PC-9 (cell line): ENCODE data around the gene RFX4. TPM values are rescaled to one million over a fixed set of nuclear protein-coding genes. Genes with fewer than 3 reads are reported as not detected.

Source experiments
- BruUV-seq: library from RNA; stranded (reverse); fragments of 400-500 nt; replicated peaks from 2 replicates; lab custom pipeline; 2021; lab: Mats Ljungman, UMichigan
- CTCF ChIA-PET: fragments of 300-600 bp; sonication (Branson Sonifier 250); formaldehyde crosslinking; loops from one replicate; lab custom pipeline; 2022; ENCODE audit warnings: antibody characterized with exemption; lab: Charles Lee
- POLR2A ChIA-PET: fragments of 300-600 bp; sonication (Branson Sonifier 250); formaldehyde crosslinking; loops from one replicate; lab custom pipeline; 2022; ENCODE audit warnings: antibody characterized with exemption; ENCODE audit not compliant: unreplicated experiment; lab: Charles Lee
- DNase-seq, 2 experiments: peaks; one replicate each; pipeline versions ENCODE4 v3.0.0 to v3.0.0-alpha.2; 2015 to 2022; ENCODE audit warnings: mixed read lengths in 1 of 2
- H2AFZ ChIP-seq: fragments of 200-600 bp; sonication (generic); 2 replicates; pipeline ENCODE4 v1.8.1; 2017; ENCODE audit warnings: antibody characterized with exemption
- H3F3A ChIP-seq: fragments of 200-600 bp; sonication (generic); 2 replicates; pipeline ENCODE4 v1.8.1; 2017; ENCODE audit warnings: antibody characterized with exemption, mild to moderate bottlenecking, low read depth; ENCODE audit not compliant: insufficient read depth
- H3K27ac ChIP-seq: fragments of 200-600 bp; sonication (generic); 2 replicates; pipeline ENCODE4 v1.6.1; 2016; ENCODE audit warnings: mixed run types
- H3K27me3 ChIP-seq: fragments of 200-600 bp; sonication (generic); 2 replicates; pipeline ENCODE4 v1.6.1; 2016; ENCODE audit warnings: low read depth, mixed run types; ENCODE audit not compliant: insufficient read depth
- H3K36me3 ChIP-seq: fragments of 200-600 bp; sonication (generic); 2 replicates; pipeline ENCODE4 v1.6.1; 2016; ENCODE audit warnings: low read depth, mixed run types
- H3K4me1 ChIP-seq: fragments of 200-600 bp; sonication (generic); replicated peaks from 2 replicates; pipeline ENCODE4 v1.6.1; 2016; ENCODE audit warnings: mixed run types; ENCODE audit not compliant: insufficient read depth
- H3K4me2 ChIP-seq: fragments of 200-600 bp; sonication (generic); 2 replicates; pipeline ENCODE4 v1.6.1; 2017; ENCODE audit warnings: mixed run types
- H3K4me3 ChIP-seq: fragments of 200-600 bp; sonication (generic); 2 replicates; pipeline ENCODE4 v1.6.1; 2016; ENCODE audit warnings: mixed run types
- H3K79me2 ChIP-seq: fragments of 200-600 bp; sonication (generic); 2 replicates; pipeline ENCODE4 v1.6.1; 2017; ENCODE audit warnings: low read depth, mixed run types
- H3K9me2 ChIP-seq: fragments of 200-600 bp; sonication (generic); 2 replicates; pipeline ENCODE4 v1.8.1; 2017; ENCODE audit warnings: mild to moderate bottlenecking; ENCODE audit not compliant: insufficient read depth
- H3K9me3 ChIP-seq: fragments of 200-600 bp; sonication (generic); 2 replicates; pipeline ENCODE4 v1.8.1; 2016; ENCODE audit warnings: low read depth; ENCODE audit not compliant: insufficient read depth
- H4K20me1 ChIP-seq: fragments of 200-600 bp; sonication (generic); 2 replicates; pipeline ENCODE4 v1.8.1; 2017; ENCODE audit not compliant: insufficient read depth
- EZH2 ChIP-seq: fragments of 200-600 bp; sonication (generic); IDR thresholded peaks from 2 replicates; pipeline ENCODE4 v1.8.0; 2017; ENCODE audit warnings: antibody characterized with exemption, low read depth
- intact Hi-C: fragments of 100-400 bp; cut with micrococcal nuclease; formaldehyde crosslinking; loops from one replicate; pipeline ENCODE4 v1.10.0; 2022; ENCODE audit not compliant: unreplicated experiment
- total RNA-seq: library from RNA; stranded (reverse); gene quantifications from 2 replicates; pipeline ENCODE4 v1.2.3, GENCODE V29; 2021
- TF ChIP-seq, protein P1 (sequence below): fragments of 200-600 bp; sonication (generic); conservative IDR thresholded peaks from 2 replicates; pipeline ENCODE4 v1.6.1; 2017; ENCODE audit warnings: mixed run types, antibody characterized with exemption, mild to moderate bottlenecking, moderate library complexity

Gene RFX4
- total RNA-seq, 1 experiment from 2014 or later: not detected

DNA sequence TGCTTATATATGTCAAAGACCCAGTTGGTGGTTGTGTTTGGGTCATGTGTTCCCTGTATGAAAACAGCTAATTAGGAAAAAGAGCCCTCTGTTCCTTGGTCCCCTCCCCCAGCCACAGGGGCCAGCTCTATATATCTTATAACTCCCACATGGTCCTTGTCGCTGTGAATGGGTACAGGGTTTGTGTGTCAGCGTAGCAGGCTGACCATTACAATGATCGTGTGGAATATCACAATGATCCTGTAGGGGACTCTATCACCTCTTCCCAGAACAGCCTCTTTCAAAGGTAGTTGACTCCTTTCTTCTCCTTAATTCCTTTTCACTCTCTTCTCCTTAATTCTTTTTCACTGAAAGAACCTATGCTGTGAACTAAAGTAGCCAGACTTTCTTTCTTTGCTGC is 140.0 kb downstream of the RFX4 start:
- Histone ChIP-seq H3K36me3 (no peaks in the 10 kb centered on the region), H3K27me3 (peaks cover 4% of the 10 kb centered on the region; the same call in 1 of the 2 replicates), H3K27ac (no peak overlapping the region), H3K9me3 (no peaks in the 10 kb centered on the region; the same call in 1 of the 2 replicates), H3K9me2 (0 out of 2 replicates have a peak, but pooled peaks cover 3% of the 10 kb centered on the region), H3K4me3 (no peak overlapping the region), H2AFZ (no peak overlapping the region), H3K79me2 (no peaks in the 10 kb centered on the region), H3K4me1 (no peaks in the 10 kb centered on the region), H4K20me1 (no peaks in the 10 kb centered on the region), H3K4me2 (no peak overlapping the region), H3F3A (no peaks in the 10 kb centered on the region)
- ChIA-PET CTCF (no interaction called here), POLR2A (no interaction called here)
- DNase-seq: no peak
- TF ChIP-seq, protein P1, sequence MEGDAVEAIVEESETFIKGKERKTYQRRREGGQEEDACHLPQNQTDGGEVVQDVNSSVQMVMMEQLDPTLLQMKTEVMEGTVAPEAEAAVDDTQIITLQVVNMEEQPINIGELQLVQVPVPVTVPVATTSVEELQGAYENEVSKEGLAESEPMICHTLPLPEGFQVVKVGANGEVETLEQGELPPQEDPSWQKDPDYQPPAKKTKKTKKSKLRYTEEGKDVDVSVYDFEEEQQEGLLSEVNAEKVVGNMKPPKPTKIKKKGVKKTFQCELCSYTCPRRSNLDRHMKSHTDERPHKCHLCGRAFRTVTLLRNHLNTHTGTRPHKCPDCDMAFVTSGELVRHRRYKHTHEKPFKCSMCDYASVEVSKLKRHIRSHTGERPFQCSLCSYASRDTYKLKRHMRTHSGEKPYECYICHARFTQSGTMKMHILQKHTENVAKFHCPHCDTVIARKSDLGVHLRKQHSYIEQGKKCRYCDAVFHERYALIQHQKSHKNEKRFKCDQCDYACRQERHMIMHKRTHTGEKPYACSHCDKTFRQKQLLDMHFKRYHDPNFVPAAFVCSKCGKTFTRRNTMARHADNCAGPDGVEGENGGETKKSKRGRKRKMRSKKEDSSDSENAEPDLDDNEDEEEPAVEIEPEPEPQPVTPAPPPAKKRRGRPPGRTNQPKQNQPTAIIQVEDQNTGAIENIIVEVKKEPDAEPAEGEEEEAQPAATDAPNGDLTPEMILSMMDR: no peak
- no peak for TF ChIP-seq EZH2
- intact Hi-C loops: no loop called here
- BruUV-seq: no TSS peak

DNA sequence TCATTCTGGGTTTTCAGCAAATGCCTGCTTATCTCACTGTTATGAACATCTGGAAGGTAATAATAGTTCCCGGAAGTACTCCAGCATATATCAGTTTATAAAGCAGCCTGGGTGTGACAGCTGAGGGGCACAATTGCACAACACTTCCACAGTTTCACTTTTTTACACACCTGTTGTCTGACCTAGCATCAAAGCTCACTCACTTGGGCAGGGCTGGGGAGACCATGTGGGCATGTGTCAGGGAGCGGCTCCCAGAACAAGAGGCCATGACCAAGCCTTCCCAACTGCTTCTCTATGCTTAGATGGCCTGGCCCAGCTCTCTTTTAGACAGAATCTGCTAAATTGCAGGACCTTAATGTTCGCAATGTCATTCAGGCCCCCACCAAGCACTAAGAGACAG is 140.6 kb downstream of the RFX4 start:
- no peak overlapping the region for H3K4me3 ChIP-seq
- no peak overlapping the region for H3K4me2 ChIP-seq
- DNase-seq: no peak
- no peaks in the 10 kb centered on the region for H3K36me3 ChIP-seq
- no peaks in the 10 kb centered on the region; the same call in 1 of the 2 replicates for H3K9me3 ChIP-seq
- no peak for TF ChIP-seq EZH2
- TF ChIP-seq, protein P1: no peak
- intact Hi-C loops: no loop called here
- H4K20me1 ChIP-seq: no peaks in the 10 kb centered on the region
- POLR2A ChIA-PET: no interaction called here
- H3K27ac ChIP-seq: no peak overlapping the region
- no peaks in the 10 kb centered on the region for H3F3A ChIP-seq
- H3K4me1 ChIP-seq: no peaks in the 10 kb centered on the region
- peaks cover 4% of the 10 kb centered on the region; the same call in 1 of the 2 replicates for H3K27me3 ChIP-seq
- H3K79me2 ChIP-seq: no peaks in the 10 kb centered on the region
- no TSS peak for BruUV-seq
- H2AFZ ChIP-seq: no peak overlapping the region
- 0 out of 2 replicates have a peak, but pooled peaks cover 3% of the 10 kb centered on the region for H3K9me2 ChIP-seq
- CTCF ChIA-PET: no interaction called here

DNA sequence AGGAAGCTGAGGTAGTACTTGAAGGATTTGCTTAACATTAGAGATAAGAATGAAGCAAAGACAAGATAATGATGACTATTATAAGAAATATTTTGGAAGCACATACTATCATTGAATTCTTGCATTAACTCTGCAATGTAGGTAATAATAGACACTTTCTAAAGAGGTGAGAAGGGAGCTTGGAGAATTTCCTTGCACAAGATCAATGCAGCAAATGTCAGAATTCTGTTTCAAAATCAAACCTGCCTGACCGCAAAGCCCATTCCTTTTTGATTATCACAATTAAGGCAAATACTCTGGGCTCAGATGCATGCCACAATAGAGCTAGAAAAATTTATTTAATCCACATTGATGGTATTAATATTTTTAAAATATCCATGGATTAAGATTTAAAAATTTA is 141.3 kb downstream of the RFX4 start:
- Histone ChIP-seq H3K9me2 (0 out of 2 replicates have a peak, but pooled peaks cover 3% of the 10 kb centered on the region), H3K27ac (no peak overlapping the region), H4K20me1 (no peaks in the 10 kb centered on the region), H3K27me3 (0 out of 2 replicates have a peak, but pooled peaks cover 4% of the 10 kb centered on the region), H2AFZ (no peak overlapping the region), H3K4me1 (no peaks in the 10 kb centered on the region), H3K36me3 (no peaks in the 10 kb centered on the region), H3F3A (no peaks in the 10 kb centered on the region), H3K4me3 (no peak overlapping the region), H3K79me2 (no peaks in the 10 kb centered on the region), H3K4me2 (no peak overlapping the region), H3K9me3 (no peaks in the 10 kb centered on the region; the same call in 1 of the 2 replicates)
- no TSS peak for BruUV-seq
- POLR2A ChIA-PET: no interaction called here
- CTCF ChIA-PET: no interaction called here
- intact Hi-C loops: no loop called here
- DNase-seq: no peak
- TF ChIP-seq, protein P1: no peak
- TF ChIP-seq EZH2: no peak
